ENCODE results near the gene FLVCR2. TPM values are rescaled to one million over a fixed set of nuclear protein-coding genes. Genes with fewer than 3 reads are reported as not detected.

Gene FLVCR2
- total RNA-seq, 6 experiments from 2014 or later, result 0.27 to 3.1 (median 1.8) TPM

GRCh38 chr14:75609116-75609515 is 30.7 kb downstream of the FLVCR2 start:
- Mint-ChIP-seq H3K27me3 (ENCODE audit: insufficient read depth) (peaks cover 60% of the 10 kb centered on the region), H3K4me1 (ENCODE audit: low read depth) (no peaks in the 10 kb centered on the region), H3K36me3 (ENCODE audit: low read depth) (peaks cover 28% of the 10 kb centered on the region), H3K27ac (no peak overlapping the region), H3K9me3 (peaks cover 37% of the 10 kb centered on the region), H3K4me3 (no peak overlapping the region)
- TF ChIP-seq, protein P1, sequence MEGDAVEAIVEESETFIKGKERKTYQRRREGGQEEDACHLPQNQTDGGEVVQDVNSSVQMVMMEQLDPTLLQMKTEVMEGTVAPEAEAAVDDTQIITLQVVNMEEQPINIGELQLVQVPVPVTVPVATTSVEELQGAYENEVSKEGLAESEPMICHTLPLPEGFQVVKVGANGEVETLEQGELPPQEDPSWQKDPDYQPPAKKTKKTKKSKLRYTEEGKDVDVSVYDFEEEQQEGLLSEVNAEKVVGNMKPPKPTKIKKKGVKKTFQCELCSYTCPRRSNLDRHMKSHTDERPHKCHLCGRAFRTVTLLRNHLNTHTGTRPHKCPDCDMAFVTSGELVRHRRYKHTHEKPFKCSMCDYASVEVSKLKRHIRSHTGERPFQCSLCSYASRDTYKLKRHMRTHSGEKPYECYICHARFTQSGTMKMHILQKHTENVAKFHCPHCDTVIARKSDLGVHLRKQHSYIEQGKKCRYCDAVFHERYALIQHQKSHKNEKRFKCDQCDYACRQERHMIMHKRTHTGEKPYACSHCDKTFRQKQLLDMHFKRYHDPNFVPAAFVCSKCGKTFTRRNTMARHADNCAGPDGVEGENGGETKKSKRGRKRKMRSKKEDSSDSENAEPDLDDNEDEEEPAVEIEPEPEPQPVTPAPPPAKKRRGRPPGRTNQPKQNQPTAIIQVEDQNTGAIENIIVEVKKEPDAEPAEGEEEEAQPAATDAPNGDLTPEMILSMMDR (IDR thresholded peaks at IDR 0.05), result no peak
- DNase-seq, result no peak

DNA sequence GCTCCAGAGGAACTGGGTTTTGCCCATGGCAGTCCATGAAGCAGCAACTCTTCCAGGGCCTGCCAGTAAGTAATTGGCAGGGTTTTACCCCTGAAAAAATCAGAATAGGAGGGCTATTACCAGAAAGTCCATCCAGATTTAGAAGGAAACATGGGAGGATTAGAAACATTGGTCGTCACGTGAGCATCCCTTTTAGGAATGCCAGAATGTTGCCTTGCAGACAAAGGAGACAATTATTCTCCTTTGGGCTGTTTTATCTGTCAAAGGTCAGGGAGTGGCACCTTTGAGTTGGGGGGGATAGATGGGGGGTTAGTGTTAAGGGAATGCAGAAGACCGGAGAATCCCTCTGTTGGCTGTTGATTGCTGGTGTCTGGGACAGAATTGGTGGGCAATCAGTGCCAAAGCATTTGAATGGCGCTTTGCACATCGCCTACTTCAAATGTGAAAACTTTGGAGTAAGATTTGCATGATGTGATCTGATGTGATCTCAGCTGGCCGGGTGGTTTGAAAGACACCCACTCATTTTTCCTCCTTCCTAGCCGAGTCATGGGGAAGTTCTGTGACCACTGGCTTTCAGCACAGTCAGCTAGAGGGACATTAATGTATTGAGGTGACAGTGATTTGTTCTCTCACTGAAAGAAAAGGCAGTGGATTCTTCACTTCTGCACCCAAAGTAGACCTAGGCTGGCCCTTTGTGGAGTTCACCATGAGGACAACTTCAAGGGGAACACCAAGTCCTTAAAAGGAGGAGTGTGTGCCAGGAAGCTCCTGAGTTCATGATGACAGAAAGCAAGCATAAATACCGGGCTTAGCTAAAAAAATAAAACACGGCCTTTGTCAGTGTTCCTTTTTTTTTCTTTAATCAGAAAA is 31.4 kb downstream of the FLVCR2 start:
- no peaks in the 10 kb centered on the region for H3K4me1 Mint-ChIP-seq (ENCODE audit: low read depth)
- no peak for DNase-seq
- TF ChIP-seq, protein P1 (IDR thresholded peaks at IDR 0.05), result no peak
- peaks cover 43% of the 10 kb centered on the region for H3K9me3 Mint-ChIP-seq
- peaks cover 28% of the 10 kb centered on the region for H3K36me3 Mint-ChIP-seq (ENCODE audit: low read depth)
- no peak overlapping the region for H3K4me3 Mint-ChIP-seq
- H3K27ac Mint-ChIP-seq, result no peak overlapping the region
- peaks cover 58% of the 10 kb centered on the region for H3K27me3 Mint-ChIP-seq (ENCODE audit: insufficient read depth)

- no peak for DNase-seq
- no peaks in the 10 kb centered on the region for H3K4me1 Mint-ChIP-seq (ENCODE audit: low read depth)
- H3K27me3 Mint-ChIP-seq (ENCODE audit: insufficient read depth), result peaks cover 54% of the 10 kb centered on the region
- H3K4me3 Mint-ChIP-seq, result no peak overlapping the region
- H3K9me3 Mint-ChIP-seq, result peaks cover 47% of the 10 kb centered on the region
- no peak overlapping the region for H3K27ac Mint-ChIP-seq
- TF ChIP-seq, protein P1 (IDR thresholded peaks at IDR 0.05), result no peak
- peaks cover 28% of the 10 kb centered on the region for H3K36me3 Mint-ChIP-seq (ENCODE audit: low read depth)
Measured at GRCh38 chr14:75610834-75611233, 32.4 kb downstream of the FLVCR2 start.

- no peak for DNase-seq
- no peaks in the 10 kb centered on the region for H3K4me1 Mint-ChIP-seq (ENCODE audit: low read depth)
- peaks cover 46% of the 10 kb centered on the region for H3K9me3 Mint-ChIP-seq
- TF ChIP-seq, protein P1 (IDR thresholded peaks at IDR 0.05), result no peak
- no peak overlapping the region for H3K27ac Mint-ChIP-seq
- H3K36me3 Mint-ChIP-seq (ENCODE audit: low read depth), result peaks cover 28% of the 10 kb centered on the region
- no peak overlapping the region for H3K4me3 Mint-ChIP-seq
- H3K27me3 Mint-ChIP-seq (ENCODE audit: insufficient read depth), result peaks cover 51% of the 10 kb centered on the region
Measured at GRCh38 chr14:75612157-75612556, 33.7 kb downstream of the FLVCR2 start.

- Mint-ChIP-seq H3K4me1 (ENCODE audit: low read depth) (no peaks in the 10 kb centered on the region), H3K9me3 (peaks cover 26% of the 10 kb centered on the region), H3K27me3 (ENCODE audit: insufficient read depth) (peaks cover 37% of the 10 kb centered on the region), H3K36me3 (ENCODE audit: low read depth) (peaks cover 11% of the 10 kb centered on the region), H3K27ac (no peak overlapping the region), H3K4me3 (no peak overlapping the region)
- no peak for DNase-seq
- TF ChIP-seq, protein P1 (IDR thresholded peaks at IDR 0.05), result no peak
Measured at GRCh38 chr14:75614179-75614578, 35.8 kb downstream of the FLVCR2 start.

Data from HFFc6 (cell line).